AG08395 (cell line): ENCODE measurements around the gene ACACA.

Source experiments
- DNase-seq: peaks from one replicate; pipeline ENCODE4 v3.0.0; 2012; ENCODE audit warnings: mixed read lengths, low spot score

ACACA gene

DNA sequence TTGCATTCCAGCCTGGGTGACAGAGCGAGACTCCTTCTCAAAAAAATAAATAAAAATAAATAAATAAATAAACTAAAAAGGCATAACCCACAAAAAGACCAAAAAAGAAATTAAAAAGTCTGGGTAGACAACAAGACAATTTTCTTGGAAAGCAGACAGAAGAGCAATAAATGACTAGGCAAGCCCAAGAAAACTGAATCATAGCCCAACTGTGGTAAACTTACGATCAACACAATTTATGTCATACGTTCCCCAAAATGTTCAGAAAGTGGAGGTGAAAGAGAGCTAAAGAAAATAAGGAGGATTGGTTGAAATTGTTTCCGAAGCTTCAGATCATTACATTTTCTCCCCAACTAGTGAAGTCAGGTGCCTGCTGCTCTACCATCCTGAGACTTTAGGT is 62.1 kb downstream of the ACACA start:
- DNase-seq: no peak

DNA sequence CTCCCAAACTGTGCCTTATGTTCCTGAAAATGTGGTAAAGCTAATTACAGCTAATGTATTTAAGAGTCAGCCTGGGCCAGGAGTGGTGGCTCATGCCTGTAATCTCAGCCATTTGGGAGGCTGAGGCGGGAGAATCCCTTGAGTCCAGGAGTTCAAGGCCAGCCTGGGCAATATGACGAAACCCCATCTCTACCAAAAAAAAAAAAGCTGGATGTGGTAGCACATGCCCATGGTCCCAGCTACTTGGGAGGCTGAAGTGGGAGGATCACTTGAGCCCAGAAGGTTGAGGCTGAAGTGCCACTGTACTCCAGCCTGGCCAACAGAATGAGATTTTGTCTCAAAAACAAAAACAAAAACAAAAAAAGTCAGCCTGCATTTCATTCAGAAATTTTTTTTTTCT is 64.0 kb downstream of the ACACA start:
- DNase-seq: no peak

DNA sequence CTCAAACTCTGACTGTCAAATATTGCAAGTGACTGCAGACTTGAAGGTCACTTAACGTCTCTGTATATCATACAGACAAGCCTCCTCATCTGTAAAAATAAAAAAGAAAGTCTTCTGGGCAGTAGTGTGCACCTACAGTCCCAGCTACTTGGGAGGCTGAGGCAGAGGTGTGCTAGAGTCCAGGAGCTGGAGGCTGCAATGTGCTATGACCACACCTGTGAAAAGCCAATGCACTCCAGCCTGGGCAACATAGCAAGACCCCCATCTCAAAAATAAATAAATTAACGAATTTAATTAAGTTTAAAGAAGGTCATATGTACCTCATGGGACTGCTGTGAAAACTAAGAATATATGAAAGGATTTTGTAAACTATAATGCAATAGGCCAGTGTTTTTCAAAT is 65.8 kb downstream of the ACACA start:
- no peak for DNase-seq

DNA sequence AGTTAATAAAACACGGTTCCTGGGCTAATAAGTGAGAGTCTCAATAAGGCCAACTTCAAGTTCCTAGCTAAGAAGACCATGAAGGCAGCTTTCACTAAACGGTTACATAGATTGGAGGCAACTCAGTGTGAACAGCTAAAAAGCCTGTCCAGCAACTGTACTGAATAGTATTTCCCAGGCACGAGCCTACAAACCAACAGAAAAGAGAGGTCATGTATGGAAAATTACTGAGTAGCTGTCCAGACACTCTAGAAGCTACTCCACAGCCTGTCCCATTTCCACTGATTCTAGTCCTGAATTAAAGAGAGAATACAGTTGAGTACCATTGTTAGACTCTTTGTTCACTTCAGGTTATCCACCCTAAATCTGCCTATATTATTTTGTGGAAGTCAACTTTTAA is 67.3 kb downstream of the ACACA start:
- DNase-seq: no peak

DNA sequence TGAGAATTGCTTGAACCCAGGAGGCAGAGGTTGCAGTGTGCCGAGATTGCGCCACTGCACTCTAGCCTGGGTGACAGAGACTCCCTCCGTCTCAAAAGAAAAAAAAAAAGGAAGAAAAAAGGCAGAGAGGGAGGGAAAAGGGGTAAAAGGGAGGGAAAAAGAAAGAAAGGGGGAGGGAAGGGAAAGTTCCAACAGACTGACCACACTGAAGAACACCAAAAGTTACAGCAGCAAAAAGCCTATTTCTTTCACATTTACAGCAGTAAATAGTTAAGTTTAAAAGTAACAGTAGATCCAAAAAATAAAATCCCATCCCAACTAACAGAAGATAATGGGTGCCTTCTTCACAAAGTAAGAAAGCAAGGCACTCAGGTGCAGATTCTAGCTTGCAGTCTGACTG is 67.8 kb downstream of the ACACA start:
- no peak for DNase-seq

- peak; percentile 75 for DNase-seq
Observed at GRCh38 chr17:37327341-37328090, 79.1 kb downstream of the ACACA start.

GRCh38 chr17:37322826-37323561 is 83.6 kb downstream of the ACACA start:
- DNase-seq: no peak

DNA sequence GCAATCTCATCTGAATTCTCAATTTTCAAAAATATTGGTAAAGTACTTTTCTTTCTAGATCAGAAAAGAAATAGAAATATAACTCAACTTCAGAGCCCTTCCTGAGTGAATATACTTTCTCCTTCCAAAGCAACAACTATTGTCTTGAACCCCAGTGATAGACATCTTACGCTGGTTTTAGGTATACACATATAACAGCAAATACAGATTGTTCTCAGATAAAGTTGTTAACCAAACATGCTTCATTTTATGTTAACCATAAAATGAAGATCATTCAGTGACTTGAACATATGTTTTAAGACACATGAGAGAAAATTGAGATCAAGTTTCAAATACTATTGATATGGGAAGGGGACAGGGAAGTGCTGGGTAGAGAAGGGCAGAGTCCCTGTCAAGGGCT is 84.5 kb downstream of the ACACA start:
- no peak for DNase-seq

DNA sequence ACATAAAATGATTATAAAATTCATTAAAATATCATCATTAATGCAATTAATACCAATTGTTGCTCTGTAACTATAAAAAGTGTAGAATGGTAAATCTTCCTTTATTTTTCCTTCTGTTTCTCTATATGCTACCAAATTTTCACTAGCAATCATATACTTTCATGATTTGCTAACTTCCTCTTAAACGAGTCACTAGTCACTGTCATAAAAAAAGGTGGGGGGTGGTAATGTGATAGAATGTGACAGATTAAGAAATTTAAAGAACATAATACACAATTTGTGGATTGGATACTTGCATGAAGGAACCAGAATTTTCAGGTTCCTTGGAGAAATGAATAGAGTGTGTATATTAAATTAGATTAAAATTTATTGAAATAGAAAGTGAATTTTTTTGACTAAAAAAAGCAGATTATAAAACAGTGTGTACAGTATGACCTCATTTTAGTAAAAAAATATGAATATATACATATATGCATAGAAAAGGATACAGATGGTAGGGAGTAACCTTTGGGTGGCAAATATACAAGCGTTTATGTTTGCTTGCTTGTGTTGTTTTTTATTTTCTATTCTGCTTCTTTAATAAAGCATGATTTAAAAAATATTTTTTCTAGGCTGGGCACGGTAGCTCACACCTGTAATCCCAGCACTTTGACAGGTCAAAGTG is 87.6 kb downstream of the ACACA start:
- DNase-seq: no peak

DNA sequence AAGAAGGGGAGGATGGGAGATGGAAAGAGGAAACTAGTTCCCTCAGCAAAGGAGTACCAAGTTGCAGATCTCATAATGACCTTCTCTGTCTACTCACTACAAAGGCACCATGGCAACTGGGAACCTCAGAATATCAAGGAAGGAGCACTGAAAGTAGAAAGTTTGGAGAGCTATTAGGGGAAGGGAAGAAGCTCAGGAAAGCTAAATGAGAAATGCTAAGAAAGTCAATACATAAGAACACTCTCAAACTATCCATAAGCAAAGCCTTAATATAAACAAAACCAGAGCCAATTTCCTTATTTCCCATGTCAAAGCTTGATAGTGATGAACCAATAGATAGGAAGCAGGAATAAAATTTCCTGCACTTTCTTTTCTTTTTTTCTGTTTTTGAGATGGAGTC is 88.8 kb downstream of the ACACA start:
- DNase-seq: no peak

GRCh38 chr17:37315601-37316000 is 91.0 kb downstream of the ACACA start:
- DNase-seq: no peak

- no peak for DNase-seq
Observed at GRCh38 chr17:37312137-37312923, 94.3 kb downstream of the ACACA start.

GRCh38 chr17:37310940-37311339 is 95.7 kb downstream of the ACACA start:
- peak; percentile 13 for DNase-seq

DNA sequence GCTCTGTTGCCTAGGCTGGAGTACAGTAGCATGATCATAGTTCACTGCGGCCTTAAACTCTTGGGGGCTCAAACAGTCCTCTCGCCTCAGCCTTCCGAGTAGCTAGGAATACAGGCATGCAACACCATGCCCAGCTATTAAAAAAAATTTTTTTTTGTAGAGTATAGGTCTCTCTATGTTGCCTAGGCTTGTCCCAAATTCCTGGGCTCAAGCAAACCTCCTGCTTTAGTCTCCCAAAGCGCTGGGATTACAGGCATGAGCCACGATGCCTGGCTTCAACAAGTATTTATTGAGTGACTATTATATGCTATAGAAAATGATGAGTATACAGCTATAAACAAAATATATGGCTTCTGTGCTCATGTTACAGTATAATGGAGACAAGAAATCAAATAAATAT is 97.6 kb downstream of the ACACA start:
- DNase-seq: no peak

- DNase-seq: no peak
Observed at GRCh38 chr17:37305406-37305905, 101.2 kb downstream of the ACACA start.

DNA sequence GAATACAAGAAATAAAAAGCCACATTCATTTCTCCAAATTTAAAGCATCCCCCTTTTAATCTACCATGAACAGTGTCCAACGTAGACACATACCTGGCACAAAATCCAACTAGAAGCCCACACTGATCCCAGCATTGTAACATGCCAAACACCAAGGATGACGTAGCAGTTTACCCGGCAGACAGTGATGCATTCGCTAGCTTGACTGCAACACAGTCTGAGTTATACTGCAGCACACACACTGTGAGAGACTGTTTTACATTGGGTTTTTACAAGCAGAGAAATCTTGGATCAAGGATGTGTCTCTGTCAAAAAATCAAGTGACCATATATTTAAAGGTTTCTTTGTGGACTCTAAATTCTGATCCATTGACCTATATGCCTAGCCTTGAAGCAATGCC is 105.3 kb downstream of the ACACA start:
- DNase-seq: no peak

- DNase-seq: no peak
Observed at GRCh38 chr17:37300683-37301082, 106.0 kb downstream of the ACACA start.

DNA sequence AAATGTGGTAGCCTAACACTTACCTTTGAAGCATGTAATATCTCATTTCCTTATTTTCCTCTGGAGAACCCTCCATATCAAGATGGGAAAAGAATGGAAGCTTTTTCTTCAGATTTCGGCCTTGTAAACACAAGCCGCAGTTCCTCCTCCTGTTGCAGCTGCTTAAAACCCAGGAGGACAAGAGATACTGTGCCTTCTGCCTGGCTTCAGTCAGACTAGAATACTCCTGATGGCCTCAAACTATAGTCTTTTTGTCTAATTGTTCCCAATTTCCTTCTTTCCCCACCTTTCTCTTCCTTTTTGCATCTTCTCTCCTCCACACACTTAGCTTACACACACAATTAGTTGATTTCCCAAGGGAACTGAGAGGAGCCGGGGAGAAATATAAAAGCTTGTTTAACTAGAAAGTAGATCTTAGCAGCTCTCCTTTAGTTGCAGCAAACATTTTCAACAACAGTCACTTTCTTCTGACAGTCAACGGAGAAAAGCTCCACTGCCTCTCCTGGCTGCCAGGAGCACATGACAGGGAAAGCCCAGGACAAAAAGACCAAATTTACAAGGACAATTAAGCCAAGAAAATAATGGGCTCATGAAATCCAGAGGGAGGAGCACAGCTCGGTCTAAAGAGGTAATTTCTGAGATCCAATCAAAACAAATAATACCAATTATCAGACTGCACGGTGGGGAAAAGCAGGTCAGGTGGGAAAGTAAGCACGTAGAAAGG is 107.2 kb downstream of the ACACA start:
- DNase-seq: no peak

DNA sequence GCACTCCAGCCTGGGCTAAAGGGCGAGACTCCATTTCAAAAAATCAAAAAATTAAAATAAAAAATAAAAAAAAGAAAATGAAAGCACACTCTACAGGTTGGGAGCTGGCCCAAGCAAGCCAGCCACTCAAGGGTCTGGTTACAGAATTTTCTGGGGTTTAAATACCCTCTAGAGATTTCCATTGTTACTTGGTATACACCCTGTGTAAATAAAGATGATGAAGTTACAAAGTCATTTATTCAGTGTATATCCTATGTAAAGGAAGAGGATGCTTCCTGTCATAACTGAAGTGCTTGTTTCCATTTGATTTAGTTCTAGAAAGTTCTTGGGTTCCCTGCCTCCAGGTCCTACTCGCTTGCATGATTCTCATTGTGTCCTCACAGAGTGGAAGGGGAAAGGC is 110.7 kb downstream of the ACACA start:
- no peak for DNase-seq

- DNase-seq: no peak
Observed at GRCh38 chr17:37294888-37295287, 111.7 kb downstream of the ACACA start.

DNA sequence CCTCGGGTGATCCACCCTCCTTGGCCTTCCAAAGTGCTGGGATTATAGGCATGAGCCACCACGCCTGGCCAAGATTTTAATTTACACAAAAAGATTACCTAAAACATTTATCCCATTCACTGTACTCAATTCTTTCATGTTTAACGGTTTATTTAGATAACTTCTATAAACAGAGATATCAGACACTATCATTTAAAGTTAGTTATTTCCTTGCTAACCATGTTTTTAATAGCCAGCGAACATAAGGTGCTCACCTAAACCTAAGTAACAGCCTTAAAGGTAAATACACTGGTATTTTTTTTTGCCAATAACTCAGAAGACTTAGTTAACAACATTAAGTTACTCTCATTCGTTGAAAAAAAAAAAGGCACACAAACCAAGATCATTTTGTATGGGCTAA is 112.9 kb downstream of the ACACA start:
- DNase-seq: no peak
